Middle frontal gyrus (tissue), 1 donor: ENCODE measurements around the gene FSTL4.

Experiments
- DNase-seq: peaks from one replicate; pipeline ENCODE4 v3.0.0-alpha.2; 2015; ENCODE audit warnings: low spot score; ENCODE audit errors: extremely low spot score

The FSTL4 gene

DNA sequence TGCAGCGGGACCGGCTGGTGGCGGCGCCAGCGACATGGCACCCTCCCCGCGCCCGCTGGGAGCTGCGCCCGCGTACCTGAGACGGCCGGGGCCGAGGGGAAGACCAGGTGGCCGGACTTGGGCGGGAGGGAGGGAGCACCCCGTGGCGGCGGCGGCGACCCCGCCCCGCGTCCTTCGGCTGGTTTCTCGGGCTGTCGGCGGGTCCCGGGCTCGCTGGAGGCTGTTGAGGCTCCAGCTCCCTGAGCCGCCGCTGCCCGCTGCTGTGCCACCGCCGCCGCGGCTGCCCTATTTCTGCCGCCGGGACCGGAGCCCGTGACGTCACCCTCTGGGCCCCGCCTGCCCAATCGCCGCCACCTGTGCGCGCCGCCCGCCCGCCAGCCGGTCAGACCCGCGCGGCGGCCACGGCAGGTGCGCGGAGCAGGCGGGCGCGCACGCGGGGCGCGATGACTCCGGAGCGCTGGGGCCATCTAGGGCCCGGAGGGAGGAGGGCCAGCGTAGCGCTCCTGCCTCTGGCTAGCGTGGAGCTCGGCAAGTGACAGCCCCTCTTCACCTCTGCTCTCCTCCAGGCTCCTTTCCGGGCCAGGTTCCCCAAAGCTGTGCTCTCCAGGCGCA, at the start of gene FSTL4:
TSS of gene FSTL4 (minus strand) at position 293 of the 612 bp plus-strand sequence.
- DNase-seq: peak; percentile 35

GRCh38 chr5:133661389-133661788, 49.0 kb upstream of the FSTL4 start:
- DNase-seq: no peak

DNA sequence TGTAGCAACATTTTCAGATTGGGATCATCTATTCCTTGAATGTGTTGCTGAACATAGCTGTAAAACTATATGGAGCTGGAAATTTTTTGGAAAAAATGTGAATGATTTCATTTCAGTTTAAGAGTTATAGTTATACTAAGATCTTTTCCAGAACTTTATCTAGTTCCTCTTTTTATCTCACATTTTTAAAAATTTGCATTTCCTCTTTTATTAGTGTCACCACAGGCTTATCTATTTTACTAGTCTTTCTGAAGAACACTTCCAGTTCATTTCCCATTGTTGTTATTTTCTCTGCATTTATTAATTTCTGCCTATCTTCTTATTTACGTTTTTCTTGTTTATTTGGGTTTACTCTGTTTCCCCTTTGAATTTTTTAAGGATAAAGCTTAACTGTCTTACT, 46.0 kb upstream of the FSTL4 start:
- no peak for DNase-seq

DNA sequence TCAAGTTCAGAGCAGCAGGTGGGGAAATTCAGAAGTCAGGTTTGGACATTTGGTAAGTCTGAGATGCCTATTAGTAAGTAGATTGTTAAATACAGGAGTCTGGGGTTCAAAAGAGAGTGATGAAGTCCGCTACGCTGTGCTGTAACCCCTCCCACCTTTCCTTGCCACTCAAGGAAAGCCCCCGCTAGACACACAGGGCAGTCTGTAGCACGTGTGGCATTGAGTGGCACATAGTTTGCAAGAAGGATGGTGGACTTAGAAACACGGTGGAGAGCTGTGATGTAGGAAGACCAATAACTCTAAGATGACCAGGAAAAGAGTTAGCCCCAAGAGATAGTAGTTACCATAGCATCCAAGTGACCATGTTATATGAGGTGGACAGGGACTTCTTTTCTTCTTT, 44.7 kb upstream of the FSTL4 start:
- no peak for DNase-seq

DNA sequence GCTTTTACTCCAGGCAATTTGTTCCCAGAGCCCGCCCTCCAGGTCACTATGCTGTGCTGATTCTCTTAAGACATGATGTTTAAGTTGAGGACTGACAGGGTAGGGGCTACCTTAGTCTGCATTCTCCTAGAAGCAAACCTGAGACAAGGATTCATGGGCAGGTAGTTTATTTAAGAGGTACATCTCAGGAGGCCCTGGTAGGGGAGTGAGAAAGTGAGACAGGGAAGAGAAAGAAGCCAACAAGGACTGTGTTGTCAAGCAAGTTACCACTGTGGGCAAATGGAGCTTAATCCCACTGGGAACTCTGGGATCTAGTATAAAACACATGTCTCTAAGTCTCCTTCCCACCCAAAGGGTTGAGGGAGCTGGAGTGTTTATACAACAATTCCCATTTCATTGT, 43.6 kb upstream of the FSTL4 start:
- DNase-seq: no peak

GRCh38 chr5:133653760-133654049, 41.4 kb upstream of the FSTL4 start:
- no peak for DNase-seq

DNA sequence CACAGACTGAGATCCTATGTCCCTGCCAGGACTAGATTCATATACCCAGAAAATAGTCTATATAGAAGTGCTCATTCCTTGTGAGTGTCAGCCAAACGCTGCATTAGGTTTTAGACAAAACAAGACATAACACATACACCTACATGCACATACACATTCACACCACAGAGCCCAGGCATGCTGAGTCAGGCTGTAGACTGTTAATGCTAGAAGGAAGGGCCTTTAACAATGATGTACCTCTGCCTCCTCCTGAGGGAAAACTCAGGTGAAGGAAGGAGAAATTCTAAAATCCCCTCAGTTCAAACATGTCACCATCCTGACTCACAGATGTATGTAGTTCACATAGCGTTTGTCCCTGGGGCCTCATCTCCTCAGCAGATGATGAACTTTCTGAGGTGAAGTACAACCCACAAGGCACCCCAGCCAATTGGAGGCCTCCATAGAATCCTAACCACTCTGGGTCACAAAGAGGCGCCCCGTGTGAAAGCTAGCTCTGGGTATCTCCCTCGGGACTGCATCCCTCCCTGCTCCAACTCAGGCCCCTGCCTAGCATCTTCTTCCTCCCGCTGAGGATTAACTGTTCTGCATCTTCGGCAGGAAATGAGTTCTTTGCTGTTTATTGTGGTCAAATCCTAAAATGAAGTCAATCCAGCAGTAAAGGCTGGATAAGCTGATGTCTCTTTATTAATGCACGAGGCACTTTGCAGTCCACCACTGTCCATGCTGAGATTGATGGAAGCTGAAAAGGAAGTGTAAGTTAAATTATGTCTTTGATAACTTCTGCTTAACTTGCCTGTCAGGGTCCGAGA, 40.8 kb upstream of the FSTL4 start:
- DNase-seq: no peak

GRCh38 chr5:133644000-133644865, 31.9 kb upstream of the FSTL4 start:
- no peak for DNase-seq

DNA sequence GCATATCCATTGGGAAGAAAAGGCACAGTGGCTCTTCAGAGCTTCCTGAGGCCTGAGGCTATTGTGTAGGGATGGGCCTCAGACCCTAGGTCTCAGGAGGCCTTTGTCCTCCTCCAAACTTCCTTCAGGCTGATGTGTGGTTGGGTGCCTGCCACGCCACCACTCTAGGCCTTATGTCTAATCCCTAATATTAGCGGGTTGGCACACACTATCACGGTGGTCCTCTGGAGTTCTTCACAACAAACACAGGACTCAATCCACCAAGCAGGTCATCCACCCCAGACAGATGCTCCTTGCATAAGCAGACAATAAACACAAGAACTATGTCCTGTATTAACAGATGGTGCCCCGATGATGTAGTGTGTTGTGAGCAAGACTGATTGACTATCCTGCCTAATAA, 31.0 kb upstream of the FSTL4 start:
- no peak for DNase-seq

DNA sequence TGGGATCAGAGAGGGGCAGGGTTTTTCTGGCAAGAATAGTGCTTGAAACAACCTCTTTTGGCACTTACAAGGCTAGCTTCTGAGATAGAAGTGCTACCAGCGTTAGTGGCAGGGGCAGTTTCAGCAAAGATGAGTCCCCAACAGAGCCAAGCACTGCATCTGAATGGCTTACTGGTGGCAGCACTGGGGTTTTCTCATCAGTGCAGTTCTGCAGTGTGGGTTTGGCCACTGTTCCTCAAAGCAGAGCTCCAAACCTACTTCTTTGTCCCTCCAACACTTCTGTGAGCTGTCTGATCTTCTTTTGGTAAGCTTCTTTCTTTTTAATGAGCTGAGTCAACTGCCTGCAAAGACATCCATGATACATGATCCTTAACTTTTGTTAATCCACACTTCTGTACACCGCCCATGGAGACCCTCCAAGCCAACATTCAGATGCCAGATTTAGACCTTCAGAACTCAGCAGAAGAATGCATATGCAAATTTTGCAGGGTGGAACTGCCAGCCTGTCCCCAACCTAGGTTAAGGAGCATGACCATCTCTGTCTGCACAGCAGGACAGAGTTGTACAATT, 29.9 kb upstream of the FSTL4 start:
- DNase-seq: no peak

GRCh38 chr5:133641683-133642082, 29.3 kb upstream of the FSTL4 start:
- DNase-seq: no peak

DNA sequence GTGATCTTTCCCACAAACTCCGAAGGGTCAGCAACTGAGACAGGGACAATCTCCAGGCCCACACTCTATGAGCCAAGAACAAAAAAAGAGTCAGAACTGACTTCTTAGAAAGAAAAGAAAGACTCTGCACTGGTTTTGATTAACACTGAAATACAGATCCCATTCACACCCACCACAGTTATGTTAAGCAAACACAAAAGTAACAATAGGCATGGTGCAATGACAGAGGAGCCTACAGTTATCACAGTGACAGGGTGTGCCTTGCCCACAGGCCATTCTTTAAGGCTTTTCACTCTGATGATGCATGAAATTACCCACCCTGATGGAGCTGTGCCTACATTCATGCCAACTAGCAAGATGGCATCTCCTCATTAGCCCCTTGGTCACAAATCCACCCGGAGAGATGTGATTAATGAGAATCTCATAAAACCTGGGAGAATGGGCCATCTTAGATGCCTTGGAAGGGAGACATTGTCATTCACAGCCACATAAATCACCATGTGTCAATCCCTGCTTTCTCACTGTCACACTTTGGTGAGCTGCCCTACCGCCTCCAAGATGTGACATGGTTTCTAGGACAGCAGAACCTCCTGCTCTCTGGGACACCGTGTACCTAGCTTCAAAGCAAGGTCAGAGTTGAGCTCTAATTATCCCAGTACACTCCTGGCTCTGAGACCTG, 27.6 kb upstream of the FSTL4 start:
- DNase-seq: no peak

DNA sequence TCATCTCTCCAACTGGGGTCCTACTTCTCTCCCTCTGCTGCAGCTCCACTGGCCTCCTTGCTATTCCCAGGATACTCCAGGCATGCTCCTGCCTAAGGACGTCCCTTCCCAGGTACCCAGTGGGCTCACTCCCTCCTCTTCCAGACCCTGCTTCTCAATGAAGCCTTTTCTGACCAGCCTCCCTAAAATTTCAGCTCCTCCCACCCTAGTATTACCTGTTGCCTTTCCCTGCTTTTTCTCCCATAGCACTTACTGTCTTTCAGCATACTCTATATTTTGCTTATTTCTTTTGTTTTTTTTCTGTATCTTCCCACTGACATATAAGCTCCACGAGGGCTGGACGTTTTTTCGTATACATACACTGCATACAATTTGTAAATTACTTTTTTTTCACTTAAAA, 26.1 kb upstream of the FSTL4 start:
- DNase-seq: no peak

- DNase-seq: no peak
Measured at GRCh38 chr5:133637206-133637605, 24.9 kb upstream of the FSTL4 start.

DNA sequence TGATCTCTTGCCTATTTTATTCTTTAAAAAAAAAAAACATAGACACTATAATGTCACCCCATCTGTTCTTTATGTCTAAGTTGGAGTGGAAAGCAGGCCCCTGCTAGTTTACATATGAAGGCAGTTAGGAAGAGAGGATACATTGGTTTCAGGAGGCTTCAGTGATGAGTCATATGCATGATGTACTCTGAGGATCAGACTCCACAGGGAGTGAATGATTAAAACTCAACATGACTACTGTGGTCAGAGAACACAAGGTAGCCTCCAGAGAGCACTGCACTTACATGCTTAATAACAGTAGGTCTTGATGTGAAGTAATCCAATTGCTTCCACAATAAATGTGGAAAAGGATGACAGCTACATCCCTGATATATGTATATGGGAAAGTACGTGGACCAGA, 22.7 kb upstream of the FSTL4 start:
- no peak for DNase-seq

DNA sequence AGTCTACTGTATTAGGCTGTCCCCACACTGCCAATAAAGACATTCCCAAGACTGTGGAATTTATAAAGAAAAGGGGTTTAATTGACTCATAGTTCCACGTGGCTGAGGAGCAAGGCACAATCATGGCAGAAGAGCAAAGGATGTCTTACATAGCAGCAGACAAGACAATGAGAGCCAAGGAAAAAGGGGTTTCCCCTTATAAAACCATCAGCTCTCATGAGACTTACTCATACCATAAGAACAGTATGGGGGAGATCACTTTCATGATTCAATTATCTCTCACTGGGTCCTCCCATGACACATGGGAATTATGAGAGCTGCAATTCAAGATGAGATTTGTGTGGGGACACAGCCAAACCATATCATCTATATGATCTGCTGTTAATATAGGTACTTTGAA, 14.8 kb upstream of the FSTL4 start:
- no peak for DNase-seq

- DNase-seq: no peak
Measured at GRCh38 chr5:133624316-133624715, 12.0 kb upstream of the FSTL4 start.

DNA sequence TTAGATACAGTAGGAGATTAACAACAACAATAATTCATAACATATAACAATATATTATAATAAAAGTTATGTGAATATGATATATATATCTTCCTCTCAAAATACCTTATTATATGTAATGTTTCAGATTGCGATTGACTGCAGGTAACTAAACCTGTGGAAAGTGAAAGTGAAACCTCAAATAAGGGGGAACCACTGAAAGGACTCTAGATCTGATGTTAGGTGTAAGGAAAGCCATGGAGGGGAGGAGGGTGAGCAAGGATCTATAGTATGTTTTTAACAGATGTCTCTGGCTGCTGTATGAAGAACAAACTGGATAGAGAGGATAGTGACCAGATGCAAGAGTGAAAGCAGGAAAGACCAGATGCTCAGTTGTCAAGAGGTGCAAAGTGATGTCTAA, 5.8 kb upstream of the FSTL4 start:
- DNase-seq: no peak

DNA sequence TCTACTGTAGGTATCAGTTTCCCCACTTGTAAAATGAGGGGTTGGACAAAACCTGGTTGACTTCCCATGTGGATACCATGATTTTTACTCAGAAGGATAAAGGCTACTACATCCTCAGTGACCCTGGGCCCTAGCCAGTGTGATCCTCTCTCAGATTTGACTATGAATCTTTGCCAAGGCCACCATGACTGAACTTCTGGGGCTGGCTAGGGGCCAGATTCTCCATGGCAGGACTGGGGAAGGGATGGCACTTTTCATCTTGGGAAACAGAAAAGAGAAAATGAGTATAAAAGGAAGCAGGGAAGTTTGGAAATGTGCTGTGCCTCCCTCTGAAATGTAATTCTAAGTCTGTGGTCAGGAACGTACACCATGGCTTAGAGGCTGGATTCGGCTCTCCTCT, 1.4 kb upstream of the FSTL4 start:
- DNase-seq: no peak

GRCh38 chr5:133613184-133613583, 843 bp upstream of the FSTL4 start:
- no peak for DNase-seq
